CD4-positive, alpha-beta T cell treated with Interleukin-1 beta for 1 hour (primary cell): Measurements from ENCODE around the gene OGA.

Experiments
- DNase-seq, 2 donors: peaks; one replicate each; pipeline ENCODE4 v3.0.0-alpha.2; 2020 to 2022

OGA gene

DNA sequence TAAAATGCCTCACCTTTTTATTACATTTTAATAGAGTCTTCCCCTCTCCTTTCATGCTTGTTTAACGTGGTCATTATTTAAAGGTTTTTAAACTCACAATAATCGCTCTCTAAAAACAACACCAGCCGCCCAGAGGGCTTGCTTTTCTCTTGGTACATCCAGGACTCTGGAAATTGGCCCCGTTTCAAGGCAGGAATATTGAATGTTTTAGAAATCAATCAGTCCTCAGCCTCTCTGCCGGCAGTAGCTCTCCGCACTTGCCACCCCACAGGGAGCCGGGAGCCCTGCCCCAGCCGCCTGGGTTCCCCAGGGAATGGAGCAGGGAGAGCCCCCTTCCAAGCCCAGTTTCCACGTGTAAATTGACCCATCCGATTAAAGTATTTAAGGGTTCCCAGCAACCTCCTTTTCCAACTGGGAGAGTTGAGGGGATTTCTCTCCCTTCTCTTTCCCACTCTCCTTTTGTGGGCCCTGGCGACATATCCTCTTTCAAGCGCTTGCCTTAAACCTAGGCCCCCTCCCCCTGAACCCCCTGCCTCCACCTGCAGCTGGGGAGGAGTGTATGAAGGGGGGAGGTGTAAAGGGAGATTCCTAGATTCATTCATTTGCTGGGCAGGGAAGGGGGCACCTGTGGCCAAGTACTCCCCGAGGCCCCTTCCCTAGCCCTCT lies 44.2 kb downstream of the OGA start:
- DNase-seq = no peak

DNA sequence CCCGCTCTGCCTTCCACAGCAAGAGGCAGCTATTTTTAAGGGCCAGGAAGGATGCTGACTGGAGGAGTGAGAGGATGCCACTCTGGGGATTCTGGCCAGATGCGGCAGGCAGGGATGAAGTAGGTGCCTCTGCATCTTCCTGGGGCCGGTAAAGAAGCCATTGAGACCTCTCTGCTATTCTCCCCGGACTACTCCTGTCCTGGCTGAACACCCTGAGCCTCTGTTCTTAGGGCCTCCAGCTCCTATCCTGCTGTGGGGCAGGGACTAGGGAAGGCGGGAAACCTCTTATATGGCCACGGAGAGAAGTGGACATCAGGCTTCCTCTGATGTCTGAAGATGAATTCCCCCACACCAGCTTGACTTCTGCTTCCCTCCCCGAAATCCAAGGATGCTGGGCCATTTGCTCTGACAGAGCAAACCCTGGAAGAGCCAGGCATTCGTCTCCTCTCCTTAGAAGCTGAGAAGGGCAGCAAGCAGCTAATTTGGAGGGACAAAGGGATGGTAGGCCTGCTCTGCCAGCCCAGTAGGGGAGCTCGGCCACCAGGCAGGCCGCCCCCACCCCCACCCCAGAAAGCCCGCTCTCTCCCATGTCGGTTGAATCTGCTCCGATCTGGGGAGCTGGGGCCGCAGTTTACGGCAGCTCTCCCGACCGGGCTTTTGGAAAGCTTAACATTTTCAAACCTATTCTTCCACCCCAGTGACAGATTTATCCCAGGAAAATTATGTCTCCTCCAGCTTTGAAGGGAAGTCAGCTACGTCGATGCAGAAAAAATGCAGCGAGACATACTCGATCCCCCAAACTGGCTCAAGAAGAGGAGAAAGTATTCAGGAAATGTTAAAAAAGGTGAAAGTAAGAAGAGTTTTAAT lies 45.1 kb downstream of the OGA start:
- DNase-seq = no peak

DNA sequence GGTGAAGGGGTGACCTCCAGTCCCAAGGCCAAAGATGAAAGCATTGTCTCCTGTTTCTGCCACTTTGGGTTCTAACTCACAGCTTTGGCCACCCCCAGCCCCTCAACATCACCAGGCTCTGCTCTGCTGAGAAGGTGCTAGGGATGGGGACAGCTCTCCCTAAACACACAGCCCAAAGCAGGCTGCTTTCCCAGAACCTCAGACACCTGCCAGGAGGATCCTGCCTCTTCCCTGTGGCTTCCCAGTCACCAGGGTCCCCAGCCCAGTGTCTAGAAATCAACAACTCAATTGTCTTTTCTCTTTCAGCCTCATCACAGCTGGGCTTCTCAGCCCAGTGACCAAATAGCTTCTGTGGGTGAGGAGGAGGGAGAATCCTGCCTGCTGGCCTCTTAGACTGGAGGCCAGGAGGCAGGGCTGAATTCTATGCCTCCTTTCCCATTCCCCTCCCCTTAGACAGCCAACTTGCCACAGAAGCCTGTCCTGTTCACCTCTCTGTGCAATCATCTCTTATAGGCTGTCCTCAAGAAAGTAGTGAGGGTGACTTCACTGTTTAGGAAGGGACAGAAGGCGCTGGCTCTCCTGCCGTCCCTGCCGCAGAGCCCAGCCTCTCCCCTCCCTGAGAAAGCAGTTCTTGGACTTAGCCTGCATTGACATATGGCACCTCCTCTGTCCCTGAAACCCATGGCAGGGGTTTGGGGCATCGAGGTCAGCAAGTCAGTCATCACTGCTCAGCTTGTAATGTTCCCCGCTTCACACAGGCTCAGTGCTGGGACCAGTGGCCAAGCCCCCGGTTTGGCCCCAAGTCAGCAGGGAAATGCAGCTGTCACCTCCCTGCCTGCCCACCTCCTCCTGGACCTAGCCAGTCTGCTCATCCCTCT lies 46.0 kb downstream of the OGA start:
- no peak for DNase-seq

DNA sequence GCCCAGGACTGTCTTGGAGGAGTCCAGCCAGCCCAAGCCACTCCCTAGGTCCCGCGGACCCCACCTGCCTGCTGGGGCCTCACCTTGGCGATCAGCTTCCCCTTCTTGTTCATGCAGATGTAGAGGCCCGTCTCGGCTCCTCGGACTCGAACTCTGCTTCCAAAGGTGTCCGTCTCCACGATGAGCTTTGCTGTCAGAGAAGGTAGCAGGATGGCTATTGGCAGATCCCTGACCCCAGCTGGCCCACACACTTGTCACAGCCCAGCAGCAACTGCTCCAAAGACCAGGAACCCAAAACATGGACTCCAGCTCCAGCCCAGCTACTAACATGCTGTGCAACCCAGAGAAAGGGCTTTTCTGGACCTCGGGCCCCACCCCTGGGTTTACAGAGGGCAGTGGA lies 46.9 kb downstream of the OGA start:
- DNase-seq = no peak

DNA sequence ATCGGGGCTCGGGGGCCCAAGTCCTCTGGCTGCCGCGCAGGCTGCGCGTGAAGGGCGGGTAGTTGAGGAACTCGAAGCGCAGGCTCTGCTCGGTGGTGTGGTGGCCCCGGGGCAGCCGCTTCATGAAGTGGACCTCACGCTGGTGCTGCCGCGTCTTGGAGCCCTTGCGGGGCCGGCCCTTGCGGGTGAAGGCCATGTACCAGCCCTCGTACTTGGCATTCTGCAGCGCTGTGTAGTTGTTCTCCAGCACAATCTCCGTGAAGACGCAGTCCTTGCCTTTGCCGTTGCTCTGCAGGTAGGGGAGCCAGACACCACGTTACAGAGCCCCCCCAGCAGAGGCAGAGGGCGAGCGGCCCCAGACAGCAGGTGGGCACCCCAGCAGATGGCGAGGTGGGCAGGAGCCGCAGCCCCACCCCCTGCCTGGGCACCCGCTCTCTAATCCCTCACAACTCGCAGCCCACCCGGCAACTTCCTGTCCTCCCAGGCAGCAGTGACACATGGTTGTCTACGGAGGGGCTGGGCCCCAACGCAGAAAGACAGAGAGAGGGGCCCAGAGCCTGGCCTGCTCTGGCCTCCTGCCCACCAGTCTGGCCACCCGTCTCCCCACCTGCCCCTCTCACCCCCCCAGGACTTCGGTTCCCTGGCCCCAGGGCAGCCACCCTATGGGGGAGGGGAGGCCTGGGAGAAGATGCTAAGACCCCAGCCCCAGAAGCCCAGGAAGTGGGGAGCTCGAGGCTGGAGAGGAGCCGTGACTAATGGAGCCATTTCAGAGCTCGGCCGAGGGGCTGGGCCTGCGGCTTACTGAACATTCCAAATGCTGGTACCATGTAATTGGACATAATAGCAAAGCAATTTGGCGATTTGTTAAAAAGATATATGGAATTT lies 47.7 kb downstream of the OGA start:
- no peak for DNase-seq

DNA sequence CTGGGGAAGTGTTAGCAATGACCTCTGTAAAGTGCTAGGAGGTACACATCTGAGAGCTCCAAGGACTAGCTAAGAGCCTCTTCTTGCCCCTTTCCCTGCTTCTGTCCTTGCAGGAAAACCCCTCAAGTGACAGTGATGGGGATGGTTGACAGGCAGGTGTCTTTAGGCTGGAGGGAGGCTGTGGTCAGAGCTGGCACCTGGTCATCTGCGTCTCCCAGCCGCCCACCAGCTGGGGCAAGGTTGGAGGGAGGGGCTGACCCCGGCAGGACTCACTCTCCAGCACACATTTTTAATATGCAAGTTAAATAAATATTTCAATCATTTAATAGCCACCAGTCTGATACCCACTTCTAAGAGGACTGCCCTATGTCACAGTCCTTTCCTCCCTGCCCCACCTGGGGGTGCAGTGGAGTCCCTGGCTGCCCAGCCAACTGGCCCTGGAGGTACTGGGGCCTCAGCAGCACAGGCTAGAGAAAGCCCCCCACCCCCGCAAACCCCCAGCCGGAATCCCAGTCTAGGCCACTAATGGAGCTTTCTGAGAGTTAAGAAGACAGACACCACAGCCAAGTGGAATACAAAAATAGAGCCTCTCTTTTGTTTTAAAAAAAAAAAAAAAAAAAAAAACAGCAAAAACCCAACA lies 48.6 kb downstream of the OGA start:
- no peak for DNase-seq

DNA sequence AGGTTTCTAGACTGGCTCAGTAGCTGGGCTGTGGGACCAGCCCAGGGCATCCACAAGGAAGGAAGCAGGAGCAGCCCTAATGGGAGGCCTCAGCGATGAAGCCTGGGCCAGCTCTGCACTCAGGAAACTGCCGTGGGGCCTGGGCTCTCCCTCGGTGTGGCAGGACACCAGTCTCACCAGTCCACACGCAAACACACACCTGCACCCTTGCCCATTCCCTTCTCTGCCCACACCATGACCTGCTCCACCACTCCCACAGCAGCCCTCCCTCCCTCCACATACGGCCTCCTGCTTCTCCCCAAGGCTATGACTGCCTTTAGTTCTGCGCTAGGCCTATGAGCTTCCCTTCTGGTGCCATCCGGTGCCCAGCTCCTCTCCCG lies 49.5 kb downstream of the OGA start:
- DNase-seq = no peak

DNA sequence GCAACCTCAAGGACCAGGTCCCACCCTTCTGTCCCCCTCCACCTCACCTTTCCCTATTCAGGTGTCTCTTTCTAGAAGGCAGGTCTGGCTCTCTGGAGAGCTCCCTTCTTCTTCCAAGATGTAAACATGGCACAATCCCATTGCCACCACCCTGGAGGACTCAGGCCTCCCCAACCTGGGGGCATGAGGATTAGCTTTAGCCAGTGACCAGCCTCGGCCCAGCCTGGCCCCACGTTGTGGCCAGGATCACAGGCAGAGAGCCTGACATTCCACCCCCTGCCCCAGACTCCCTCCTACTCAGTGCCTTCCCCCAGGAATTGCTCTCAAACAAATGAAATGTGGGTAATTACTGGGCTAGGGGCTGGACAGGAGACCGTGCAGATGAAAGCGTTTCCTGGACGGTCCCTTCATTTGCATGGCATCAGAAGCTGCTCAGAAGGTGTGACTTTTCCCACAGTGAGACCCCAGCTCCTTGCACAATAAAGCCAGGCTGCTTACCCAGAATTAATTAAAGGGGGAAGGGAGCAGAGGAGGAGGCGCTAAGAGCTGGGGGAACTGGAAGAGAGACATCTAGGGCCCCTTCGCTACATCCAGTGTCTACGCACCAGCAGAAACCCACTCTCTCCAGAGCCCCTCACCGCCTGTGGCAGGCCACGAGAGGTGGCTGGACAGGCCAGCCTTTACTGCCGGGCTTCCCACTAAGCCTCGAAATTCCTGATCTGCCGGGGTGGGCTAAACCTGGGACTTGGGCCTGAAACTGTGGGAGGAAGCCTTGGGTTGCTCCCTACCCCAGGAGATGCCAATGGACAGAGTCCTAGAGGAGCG lies 50.1 kb downstream of the OGA start:
- no peak for DNase-seq

DNA sequence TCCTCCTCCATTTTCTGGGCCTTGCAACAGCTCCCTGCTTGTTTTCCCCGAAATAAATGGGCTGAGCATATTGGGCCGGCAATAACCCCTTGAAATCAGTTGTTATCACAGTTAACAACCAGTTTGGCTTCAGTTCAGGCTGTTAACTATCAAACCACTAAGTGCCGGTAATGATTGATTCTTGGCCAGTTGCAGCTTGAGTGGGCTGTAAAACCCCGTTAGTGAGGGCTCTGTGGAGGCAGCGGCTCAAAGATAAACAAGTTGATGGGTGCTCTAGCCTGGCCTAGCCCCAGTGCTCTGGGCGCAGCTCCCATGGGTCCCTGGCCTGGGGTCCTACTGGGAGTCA lies 50.7 kb downstream of the OGA start:
- no peak for DNase-seq

DNA sequence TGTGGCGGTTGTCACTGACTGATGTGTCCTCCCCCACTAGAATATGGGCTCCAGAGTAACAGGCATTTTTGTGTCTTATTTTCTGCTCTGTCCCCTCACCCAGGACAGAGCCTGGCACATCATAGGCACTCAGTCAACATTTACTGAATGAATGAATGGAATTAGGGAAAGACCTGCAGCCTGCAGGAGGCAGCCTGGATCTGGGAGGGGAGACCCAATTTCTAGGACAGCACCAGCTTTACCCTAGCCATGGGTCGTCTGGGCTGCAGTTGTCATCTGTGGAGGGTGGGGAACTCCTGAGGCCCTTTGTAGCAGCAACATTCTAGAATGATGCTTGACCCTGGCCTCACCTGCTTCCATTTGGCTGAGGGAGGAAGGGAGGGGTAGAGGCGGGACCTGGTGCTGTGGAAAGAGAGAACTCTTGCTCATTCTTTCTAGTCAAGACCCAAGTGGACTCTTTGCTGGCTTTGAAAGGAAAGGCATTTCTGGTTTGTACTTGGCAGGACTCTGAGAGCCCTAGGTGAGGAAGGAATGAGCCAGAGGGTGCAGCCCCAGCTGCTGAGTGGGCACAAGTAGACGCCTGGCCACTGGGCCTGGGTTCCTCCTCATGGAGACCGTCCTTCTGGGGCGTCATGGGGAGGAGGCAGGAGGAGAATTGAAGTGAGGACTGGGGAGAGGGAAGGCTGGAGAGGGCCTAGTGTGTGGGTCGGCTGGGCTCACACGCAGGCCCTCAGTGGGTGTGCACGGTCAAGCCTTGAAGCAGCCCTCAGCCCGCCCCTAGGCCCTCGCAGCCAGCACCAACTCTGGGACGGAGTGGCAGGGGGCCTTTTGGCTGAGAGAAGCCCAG lies 51.3 kb downstream of the OGA start:
- DNase-seq = no peak

DNA sequence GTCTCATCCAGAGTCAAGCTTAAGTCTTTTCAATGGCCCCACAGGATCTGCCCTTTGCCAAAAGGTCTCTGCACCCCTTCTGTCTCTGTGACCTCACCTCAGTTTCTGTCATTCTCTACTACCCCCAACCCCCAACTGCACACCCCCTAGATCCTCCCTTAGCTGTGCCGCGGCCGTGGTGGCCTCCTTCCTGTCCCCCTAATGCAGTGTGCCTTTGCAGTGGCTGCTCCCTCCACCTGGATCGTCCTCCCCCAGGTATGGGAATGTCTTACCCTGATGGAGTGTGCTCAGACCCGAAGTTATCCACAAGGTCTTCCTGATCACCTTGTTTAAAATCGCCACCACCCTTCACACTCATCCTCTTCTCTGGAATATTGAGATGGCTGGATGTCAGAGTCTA lies 51.9 kb downstream of the OGA start:
- DNase-seq = no peak

DNA sequence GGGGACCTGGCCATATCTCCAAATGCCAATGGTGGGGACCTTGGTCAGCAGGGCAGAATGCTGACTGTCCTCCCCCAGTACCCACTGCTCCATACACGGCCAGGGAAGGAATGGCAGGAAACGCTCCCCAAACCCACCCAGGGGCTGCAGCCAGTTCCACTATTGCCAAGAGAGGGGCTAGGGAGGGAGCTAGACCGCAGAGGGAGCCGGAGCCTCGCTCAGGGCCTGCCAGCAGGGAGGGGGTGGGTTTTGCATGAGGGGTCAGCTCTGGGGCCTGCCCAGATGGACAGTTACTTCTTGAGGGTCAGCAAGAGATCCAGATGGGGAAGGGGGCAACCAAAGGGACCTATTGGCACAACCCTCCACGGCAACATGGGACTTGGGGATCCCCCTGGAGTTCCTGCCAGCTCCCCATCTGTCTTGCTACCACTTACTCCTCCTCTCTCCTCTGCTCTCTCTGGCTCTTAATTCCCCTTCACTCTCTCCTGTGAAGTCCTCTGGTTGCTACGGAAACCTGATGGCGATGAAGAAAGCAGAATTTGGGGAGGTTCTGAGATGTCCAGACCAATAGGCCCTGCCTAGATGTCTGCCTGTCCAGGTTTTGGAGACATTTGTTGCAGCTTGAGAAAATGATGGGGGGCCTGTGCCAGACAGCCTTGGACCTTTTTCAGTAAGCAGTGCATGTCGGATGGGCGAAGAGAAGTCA lies 55.0 kb downstream of the OGA start:
- no peak for DNase-seq

DNA sequence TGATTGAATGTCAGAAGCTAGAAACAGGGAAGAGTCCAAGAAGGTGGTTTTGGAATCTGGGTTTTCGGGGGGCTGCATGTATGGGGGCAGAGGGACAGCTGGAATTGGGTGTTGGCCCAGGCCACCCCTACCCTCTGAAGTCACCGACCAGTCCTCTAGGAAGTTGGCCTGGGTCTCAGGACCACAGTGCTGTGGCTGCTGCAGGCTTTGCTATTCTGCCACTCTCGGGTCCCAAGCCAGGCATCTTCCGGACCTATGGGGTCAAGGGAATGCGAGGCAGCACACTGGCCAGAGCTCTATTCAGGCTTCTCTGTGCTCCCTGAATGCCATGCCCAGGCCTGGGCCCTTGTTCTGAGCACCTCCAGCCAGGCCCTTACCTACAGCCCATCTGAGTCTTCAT lies 55.5 kb downstream of the OGA start:
- DNase-seq = no peak

DNA sequence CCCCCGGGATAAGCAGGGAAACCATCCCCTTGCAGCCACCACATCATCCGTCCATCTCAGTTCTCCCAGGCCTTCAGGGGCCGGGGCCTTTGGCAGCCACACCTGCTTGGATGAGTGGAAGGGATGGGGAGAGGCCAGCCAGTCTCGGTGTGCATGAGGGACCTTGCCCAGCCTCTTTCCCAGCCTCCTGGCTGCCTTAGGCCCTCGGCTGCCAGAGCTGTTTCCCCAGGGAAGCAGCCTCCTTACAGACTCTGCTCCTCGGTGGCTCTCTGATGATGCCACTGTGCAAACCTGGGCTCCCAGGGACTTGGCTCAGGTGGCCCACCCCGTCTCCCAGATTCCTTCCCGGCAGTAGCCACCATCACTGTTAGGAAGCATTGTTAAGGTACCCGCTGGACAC lies 57.0 kb downstream of the OGA start:
- DNase-seq = no peak

DNA sequence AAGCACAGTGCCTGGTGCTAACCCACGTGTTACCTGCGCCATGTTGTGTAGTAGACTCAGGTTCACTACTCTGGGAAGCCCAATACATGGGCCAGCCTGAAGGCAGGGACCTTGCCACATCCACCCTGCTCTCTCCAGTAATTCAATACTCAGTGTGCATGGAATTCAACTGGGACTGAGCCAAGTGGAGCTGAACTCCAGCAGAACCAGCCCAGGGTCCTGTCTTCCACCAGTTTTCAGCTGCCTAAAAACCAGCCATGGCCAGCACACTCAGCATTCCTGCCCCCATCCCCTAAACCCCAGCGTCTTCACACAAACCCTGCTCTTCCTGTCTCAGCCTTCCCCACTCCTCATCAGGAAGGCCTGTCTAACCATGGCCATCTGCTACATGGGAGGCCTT lies 57.7 kb downstream of the OGA start:
- no peak for DNase-seq

DNA sequence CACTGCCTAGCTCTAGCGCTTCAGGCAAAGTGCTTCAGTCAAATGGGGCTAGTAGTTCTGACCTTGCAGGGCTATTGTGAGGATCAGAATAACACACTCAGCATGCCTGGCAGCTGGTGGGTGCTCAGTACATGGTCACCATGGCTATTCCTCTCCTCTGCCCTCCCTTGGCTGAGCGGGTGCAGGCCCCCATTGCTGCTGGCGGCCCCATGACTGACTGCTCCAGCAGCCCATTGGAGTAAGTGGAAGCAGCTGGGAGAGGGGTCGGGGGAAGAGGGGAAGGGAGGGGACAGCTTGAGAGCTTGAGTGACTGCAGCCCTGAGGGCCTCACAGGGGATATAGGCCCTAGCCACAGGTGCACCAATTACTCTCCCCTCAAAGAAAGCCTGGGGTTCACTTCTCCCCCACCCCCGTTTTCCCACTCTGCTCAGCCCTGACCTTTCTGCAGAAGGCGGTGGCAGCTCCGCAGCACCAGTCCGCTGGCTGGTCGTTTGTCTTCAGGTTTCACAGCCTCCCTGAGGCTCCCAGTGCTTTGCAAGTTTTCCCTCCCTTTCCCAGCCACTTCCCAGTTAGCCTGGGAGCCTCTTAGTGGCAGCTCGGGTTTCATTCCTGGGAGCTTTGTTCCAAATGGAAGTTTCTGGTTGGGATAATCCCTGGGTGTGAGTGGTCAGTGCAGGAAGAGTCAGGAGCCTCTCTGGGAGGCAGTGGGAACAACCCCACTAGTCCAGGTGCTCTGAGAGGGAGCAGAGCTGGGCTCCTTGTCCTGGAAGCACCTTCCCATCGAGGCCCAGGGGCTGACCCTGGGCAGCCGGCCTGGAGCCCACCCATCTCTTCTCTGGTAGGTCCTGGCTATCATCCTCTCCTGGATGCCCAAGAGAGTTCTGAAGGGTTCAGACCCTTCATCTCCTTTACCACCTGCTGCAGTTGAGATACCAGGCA lies 58.7 kb downstream of the OGA start:
- DNase-seq = no peak

DNA sequence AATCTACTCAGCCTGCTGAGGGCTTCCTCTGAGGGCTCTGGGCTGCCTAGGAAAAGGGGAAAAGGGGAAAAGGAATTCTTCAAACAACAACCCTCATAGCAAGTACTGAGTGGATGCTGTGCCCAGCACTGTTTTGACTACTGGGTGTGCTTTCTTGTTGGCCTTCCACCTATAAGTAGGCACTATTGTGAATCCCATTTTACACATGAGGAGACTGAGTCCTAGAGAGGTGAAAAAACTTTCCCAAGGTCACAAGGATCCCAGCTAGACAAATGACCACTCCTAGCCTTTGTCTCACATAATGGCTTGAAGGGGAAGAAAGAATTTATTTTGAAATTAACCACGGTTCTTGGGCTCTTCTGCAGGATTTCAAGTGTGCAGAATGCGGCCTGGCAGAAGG lies 59.4 kb downstream of the OGA start:
- no peak for DNase-seq

DNA sequence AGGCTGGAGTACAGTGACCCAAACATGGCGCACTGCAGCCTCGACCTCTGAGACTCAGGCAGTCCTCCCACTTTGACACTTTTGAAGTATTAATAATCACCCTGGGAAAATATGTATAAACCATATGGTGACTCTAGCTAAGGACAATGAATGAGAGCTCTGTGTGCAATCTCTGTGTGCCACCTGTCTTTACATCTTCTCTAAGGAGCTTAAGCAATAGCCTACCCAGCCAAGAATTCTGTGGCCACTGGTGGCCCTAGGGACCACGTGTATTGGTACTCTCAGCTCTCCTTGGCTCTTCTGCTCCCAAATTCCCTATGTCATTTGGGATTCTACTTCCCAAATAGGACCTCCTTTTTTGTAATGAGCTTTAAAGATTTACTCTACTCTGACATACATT lies 66.0 kb downstream of the OGA start:
- no peak for DNase-seq
